HG03025 (cell line): ENCODE data around the gene KLC3.

Source experiments
- ATAC-seq: cut with Tn5 transposase; IDR thresholded peaks from one replicate; pipeline ENCODE4 v1.9.1; 2021; ENCODE audit warnings: mild to moderate bottlenecking, moderate library complexity; ENCODE audit not compliant: unreplicated experiment, low FRiP score

KLC3 gene

GRCh38 chr19:45368127-45368526 is 27.6 kb downstream of the KLC3 start:
- no peak for ATAC-seq

GRCh38 chr19:45368737-45369340 is 28.3 kb downstream of the KLC3 start:
- no peak for ATAC-seq

GRCh38 chr19:45370410-45371204 is 30.1 kb downstream of the KLC3 start, which contains the start of gene ERCC2:
ERCC2 (minus strand) TSS chr19:45370573; CDS start chr19:45370540, 33 bp downstream.
- peak; percentile 89 for ATAC-seq

- ATAC-seq, result no peak
Observed at GRCh38 chr19:45376045-45376724, 35.6 kb downstream of the KLC3 start.

GRCh38 chr19:45380107-45380506 is 39.6 kb downstream of the KLC3 start:
- ATAC-seq, result no peak

GRCh38 chr19:45382426-45382825 is 41.9 kb downstream of the KLC3 start:
- no peak for ATAC-seq

GRCh38 chr19:45385392-45386221 is 45.1 kb downstream of the KLC3 start:
- ATAC-seq, result no peak

GRCh38 chr19:45391346-45391745 is 50.8 kb downstream of the KLC3 start:
- ATAC-seq, result no peak

- no peak for ATAC-seq
Observed at GRCh38 chr19:45391871-45392665, 51.5 kb downstream of the KLC3 start.

- ATAC-seq, result no peak
Observed at GRCh38 chr19:45395821-45396617, 55.5 kb downstream of the KLC3 start.

GRCh38 chr19:45400192-45400591 is 59.6 kb downstream of the KLC3 start:
- ATAC-seq, result no peak
